HepG2 (cell line): ENCODE data around the gene PLCXD1. TPM values are rescaled to one million over a fixed set of nuclear protein-coding genes. Genes with fewer than 3 reads are reported as not detected.

ENCODE experiments used
- ATF7 ChIP-seq, 2 experiments: fragments of 450-650 bp in 1 of 2; sonication (generic) in 1 of 2; formaldehyde crosslinking in 1 of 2; IDR thresholded peaks; 2 replicates each; pipeline versions ENCODE4 v1.4.0 to v1.6.1; 2016 to 2020; ENCODE audit warnings: antibody characterized with exemption in 1 of 2, mild to moderate bottlenecking in 1 of 2, missing genetic modification reagents in 1 of 2
- HOXA9 ChIP-seq: sonication (generic); formaldehyde crosslinking; IDR thresholded peaks from 2 replicates; pipeline ENCODE4 v1.8.1; 2022; ENCODE audit warnings: missing genetic modification reagents, mild to moderate bottlenecking, moderate library complexity, borderline replicate concordance
- IRF2 ChIP-seq: IDR thresholded peaks from 2 replicates; pipeline ENCODE4 v1.6.1; 2018; ENCODE audit warnings: missing genetic modification reagents, missing compliant biosample characterization
- KDM4B ChIP-seq: sonication (generic); formaldehyde crosslinking; IDR thresholded peaks from 2 replicates; pipeline ENCODE4 v1.4.0; 2020; ENCODE audit warnings: missing genetic modification reagents
- MEIS2 ChIP-seq: sonication (generic); formaldehyde crosslinking; IDR thresholded peaks from 2 replicates; pipeline ENCODE4 v1.9.0; 2021; ENCODE audit warnings: mild to moderate bottlenecking, missing genetic modification reagents
- NFYB ChIP-seq: sonication (generic); formaldehyde crosslinking; IDR thresholded peaks from 2 replicates; pipeline ENCODE4 v1.4.0; 2020; ENCODE audit warnings: missing genetic modification reagents
- NONO ChIP-seq, 2 experiments: fragments of 450-650 bp in 1 of 2; sonication (generic) in 1 of 2; formaldehyde crosslinking in 1 of 2; IDR thresholded peaks in 1 of 2; conservative IDR thresholded peaks in 1 of 2; 2 replicates each; pipeline versions ENCODE4 v1.6.1 to v1.8.0; 2017 to 2022; ENCODE audit warnings: mild to moderate bottlenecking in 1 of 2, missing genetic modification reagents in 1 of 2, moderate library complexity in 1 of 2
- PHF5A ChIP-seq: IDR thresholded peaks from one replicate; pipeline ENCODE4 v1.6.1; 2018; ENCODE audit warnings: low read depth, missing genetic modification reagents; ENCODE audit not compliant: unreplicated experiment
- SAP130 ChIP-seq: IDR thresholded peaks from 2 replicates; pipeline ENCODE4 v1.6.1; 2016; ENCODE audit warnings: low read depth
- ZC3H13 ChIP-seq: sonication (generic); formaldehyde crosslinking; IDR thresholded peaks from 2 replicates; pipeline ENCODE4 v1.8.1; 2023; ENCODE audit warnings: mild to moderate bottlenecking, missing genetic modification reagents, moderate library complexity
- ZFX ChIP-seq: sonication (generic); formaldehyde crosslinking; IDR thresholded peaks from 2 replicates; pipeline ENCODE4 v1.4.0; 2020; ENCODE audit warnings: mild to moderate bottlenecking, low read depth, missing genetic modification reagents, moderate library complexity
- ZNF451 ChIP-seq: sonication (generic); formaldehyde crosslinking; IDR thresholded peaks from 2 replicates; pipeline ENCODE4 v1.5.0; 2020; ENCODE audit warnings: mild to moderate bottlenecking, missing genetic modification reagents
- ZNF605 ChIP-seq: sonication (generic); formaldehyde crosslinking; IDR thresholded peaks from 2 replicates; pipeline ENCODE4 v1.8.0; 2022; ENCODE audit warnings: mild to moderate bottlenecking, missing genetic modification reagents
- ZNF607 ChIP-seq: sonication (generic); formaldehyde crosslinking; IDR thresholded peaks from 2 replicates; pipeline ENCODE4 v1.5.1; 2020; ENCODE audit warnings: missing genetic modification reagents, mild to moderate bottlenecking, borderline replicate concordance
- ZNF841 ChIP-seq: sonication (generic); formaldehyde crosslinking; IDR thresholded peaks from 2 replicates; pipeline ENCODE4 v1.8.1; 2023; ENCODE audit warnings: missing genetic modification reagents, borderline replicate concordance
- polyA plus RNA-seq, 8 experiments: library from polyadenylated mRNA; depleted of rRNA in 3 of 8; stranded (reverse) in 7 of 8; unstranded in 1 of 8; fragments of >200 nt; fragmentation: Illumina TruSeq in 4 of 8; extraction: Trizol in 4 of 8; gene quantifications; 2 replicates each; pipeline versions ENCODE4 v1.2.1 to v1.2.3, GENCODE V29; 2011 to 2016; ENCODE audit warnings: low read depth in 4 of 8, missing spikeins in 1 of 8, mixed read lengths in 1 of 8; ENCODE audit not compliant: insufficient read depth in 1 of 8
- total RNA-seq, 5 experiments: library from RNA; depleted of rRNA; stranded (reverse); fragments of >200 nt; fragmentation: Illumina TruSeq; extraction: Trizol; gene quantifications; 2 replicates each; pipeline ENCODE4 v1.2.3, GENCODE V29; 2016; ENCODE audit warnings: low read depth in 1 of 5
- TF ChIP-seq, protein P1 (sequence below): sonication (generic); formaldehyde crosslinking; IDR thresholded peaks from 2 replicates; pipeline ENCODE4 v1.4.0; 2020; ENCODE audit warnings: missing genetic modification reagents, borderline replicate concordance
- TF ChIP-seq, protein P2 (sequence below): IDR thresholded peaks from 2 replicates; pipeline ENCODE4 v1.4.0; 2020; ENCODE audit warnings: mild to moderate bottlenecking, missing genetic modification reagents
- TF ChIP-seq, protein P3 (sequence below): sonication (generic); formaldehyde crosslinking; IDR thresholded peaks from 2 replicates; pipeline ENCODE4 v1.4.0; 2020; ENCODE audit warnings: missing genetic modification reagents
- TF ChIP-seq, protein P4 (sequence below): sonication (generic); formaldehyde crosslinking; IDR thresholded peaks from 2 replicates; pipeline ENCODE4 v1.5.0; 2020; ENCODE audit warnings: mild to moderate bottlenecking, missing genetic modification reagents, moderate library complexity

The PLCXD1 gene
- total and polyA plus RNA-seq, 2 of the 13 experiments (the other 11 are each of a cell fraction or from before 2014, with no cell fraction given) = 87.7 to 153 TPM

DNA sequence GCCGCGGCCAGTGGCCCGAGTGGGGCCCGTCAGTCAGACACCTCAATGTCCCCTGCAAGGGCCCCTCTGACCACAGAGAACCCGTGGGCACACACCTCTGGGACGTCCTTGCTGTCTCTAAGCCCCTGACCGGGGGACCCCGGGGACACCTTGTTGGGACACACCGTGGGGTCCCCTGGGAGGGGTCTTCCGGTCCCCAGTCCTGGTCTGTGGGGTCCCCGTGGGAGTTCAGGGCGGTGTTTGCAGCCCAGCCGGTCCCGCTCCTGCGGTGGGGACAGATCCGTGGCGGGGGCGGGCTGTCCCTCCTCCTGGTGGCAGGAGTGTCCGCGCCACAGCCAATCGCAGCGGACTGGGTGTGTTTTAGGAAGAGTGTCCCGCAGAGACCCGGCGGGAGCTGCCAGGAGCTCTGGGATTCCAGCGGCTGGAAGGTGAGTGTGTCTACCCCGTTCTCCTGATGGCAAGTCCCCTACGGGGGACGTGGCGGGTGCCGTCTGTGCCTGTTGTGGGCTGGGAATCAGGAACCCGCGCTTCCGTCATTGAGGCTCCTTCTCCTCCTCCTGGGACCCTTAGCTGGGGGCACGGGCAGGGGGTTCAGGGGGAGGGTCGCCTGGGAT, 5.1 kb upstream of the PLCXD1 start (continued):
- TF ChIP-seq, protein P1, sequence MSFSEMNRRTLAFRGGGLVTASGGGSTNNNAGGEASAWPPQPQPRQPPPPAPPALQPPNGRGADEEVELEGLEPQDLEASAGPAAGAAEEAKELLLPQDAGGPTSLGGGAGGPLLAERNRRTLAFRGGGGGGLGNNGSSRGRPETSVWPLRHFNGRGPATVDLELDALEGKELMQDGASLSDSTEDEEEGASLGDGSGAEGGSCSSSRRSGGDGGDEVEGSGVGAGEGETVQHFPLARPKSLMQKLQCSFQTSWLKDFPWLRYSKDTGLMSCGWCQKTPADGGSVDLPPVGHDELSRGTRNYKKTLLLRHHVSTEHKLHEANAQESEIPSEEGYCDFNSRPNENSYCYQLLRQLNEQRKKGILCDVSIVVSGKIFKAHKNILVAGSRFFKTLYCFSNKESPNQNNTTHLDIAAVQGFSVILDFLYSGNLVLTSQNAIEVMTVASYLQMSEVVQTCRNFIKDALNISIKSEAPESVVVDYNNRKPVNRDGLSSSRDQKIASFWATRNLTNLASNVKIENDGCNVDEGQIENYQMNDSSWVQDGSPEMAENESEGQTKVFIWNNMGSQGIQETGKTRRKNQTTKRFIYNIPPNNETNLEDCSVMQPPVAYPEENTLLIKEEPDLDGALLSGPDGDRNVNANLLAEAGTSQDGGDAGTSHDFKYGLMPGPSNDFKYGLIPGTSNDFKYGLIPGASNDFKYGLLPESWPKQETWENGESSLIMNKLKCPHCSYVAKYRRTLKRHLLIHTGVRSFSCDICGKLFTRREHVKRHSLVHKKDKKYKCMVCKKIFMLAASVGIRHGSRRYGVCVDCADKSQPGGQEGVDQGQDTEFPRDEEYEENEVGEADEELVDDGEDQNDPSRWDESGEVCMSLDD (CRISPR knock-in tag) = peak; percentile 27; the same call in 1 of the 2 replicates
- TF ChIP-seq, protein P2, sequence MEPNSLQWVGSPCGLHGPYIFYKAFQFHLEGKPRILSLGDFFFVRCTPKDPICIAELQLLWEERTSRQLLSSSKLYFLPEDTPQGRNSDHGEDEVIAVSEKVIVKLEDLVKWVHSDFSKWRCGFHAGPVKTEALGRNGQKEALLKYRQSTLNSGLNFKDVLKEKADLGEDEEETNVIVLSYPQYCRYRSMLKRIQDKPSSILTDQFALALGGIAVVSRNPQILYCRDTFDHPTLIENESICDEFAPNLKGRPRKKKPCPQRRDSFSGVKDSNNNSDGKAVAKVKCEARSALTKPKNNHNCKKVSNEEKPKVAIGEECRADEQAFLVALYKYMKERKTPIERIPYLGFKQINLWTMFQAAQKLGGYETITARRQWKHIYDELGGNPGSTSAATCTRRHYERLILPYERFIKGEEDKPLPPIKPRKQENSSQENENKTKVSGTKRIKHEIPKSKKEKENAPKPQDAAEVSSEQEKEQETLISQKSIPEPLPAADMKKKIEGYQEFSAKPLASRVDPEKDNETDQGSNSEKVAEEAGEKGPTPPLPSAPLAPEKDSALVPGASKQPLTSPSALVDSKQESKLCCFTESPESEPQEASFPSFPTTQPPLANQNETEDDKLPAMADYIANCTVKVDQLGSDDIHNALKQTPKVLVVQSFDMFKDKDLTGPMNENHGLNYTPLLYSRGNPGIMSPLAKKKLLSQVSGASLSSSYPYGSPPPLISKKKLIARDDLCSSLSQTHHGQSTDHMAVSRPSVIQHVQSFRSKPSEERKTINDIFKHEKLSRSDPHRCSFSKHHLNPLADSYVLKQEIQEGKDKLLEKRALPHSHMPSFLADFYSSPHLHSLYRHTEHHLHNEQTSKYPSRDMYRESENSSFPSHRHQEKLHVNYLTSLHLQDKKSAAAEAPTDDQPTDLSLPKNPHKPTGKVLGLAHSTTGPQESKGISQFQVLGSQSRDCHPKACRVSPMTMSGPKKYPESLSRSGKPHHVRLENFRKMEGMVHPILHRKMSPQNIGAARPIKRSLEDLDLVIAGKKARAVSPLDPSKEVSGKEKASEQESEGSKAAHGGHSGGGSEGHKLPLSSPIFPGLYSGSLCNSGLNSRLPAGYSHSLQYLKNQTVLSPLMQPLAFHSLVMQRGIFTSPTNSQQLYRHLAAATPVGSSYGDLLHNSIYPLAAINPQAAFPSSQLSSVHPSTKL (CRISPR knock-in tag) = peak; percentile 7
- TF ChIP-seq, protein P3, sequence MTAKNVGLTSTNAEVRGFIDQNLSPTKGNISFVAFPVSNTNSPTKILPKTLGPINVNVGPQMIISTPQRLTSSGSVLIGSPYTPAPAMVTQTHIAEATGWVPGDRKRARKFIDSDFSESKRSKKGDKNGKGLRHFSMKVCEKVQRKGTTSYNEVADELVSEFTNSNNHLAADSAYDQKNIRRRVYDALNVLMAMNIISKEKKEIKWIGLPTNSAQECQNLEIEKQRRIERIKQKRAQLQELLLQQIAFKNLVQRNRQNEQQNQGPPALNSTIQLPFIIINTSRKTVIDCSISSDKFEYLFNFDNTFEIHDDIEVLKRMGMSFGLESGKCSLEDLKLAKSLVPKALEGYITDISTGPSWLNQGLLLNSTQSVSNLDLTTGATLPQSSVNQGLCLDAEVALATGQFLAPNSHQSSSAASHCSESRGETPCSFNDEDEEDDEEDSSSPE (CRISPR knock-in tag) = peak; percentile 42; the same call in 1 of the 2 replicates
- TF ChIP-seq HOXA9 (CRISPR knock-in tag) = 0 out of 2 replicates have a peak, but pooled peaks have one; percentile 30
- no peak for TF ChIP-seq ATF7 (IDR thresholded peaks at IDR 0.05)
- TF ChIP-seq ATF7 (CRISPR knock-in tag; IDR thresholded peaks at IDR 0.05) = no peak; the same call in 1 of the 2 replicates
- peak; percentile 38; the same call in 1 of the 2 replicates for TF ChIP-seq KDM4B (CRISPR knock-in tag)
- TF ChIP-seq ZNF605 (CRISPR knock-in tag) = 0 out of 2 replicates have a peak, but pooled peaks have one; percentile 10
- TF ChIP-seq PHF5A (CRISPR knock-in tag) = no peak
- TF ChIP-seq, protein P4, sequence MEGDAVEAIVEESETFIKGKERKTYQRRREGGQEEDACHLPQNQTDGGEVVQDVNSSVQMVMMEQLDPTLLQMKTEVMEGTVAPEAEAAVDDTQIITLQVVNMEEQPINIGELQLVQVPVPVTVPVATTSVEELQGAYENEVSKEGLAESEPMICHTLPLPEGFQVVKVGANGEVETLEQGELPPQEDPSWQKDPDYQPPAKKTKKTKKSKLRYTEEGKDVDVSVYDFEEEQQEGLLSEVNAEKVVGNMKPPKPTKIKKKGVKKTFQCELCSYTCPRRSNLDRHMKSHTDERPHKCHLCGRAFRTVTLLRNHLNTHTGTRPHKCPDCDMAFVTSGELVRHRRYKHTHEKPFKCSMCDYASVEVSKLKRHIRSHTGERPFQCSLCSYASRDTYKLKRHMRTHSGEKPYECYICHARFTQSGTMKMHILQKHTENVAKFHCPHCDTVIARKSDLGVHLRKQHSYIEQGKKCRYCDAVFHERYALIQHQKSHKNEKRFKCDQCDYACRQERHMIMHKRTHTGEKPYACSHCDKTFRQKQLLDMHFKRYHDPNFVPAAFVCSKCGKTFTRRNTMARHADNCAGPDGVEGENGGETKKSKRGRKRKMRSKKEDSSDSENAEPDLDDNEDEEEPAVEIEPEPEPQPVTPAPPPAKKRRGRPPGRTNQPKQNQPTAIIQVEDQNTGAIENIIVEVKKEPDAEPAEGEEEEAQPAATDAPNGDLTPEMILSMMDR (CRISPR knock-in tag) = peak; percentile 15; the same call in 1 of the 2 replicates
- peak; percentile 42; the same call in 1 of the 2 replicates for TF ChIP-seq MEIS2 (CRISPR knock-in tag)
- TF ChIP-seq ZNF841 (CRISPR knock-in tag) = no peak
- peak; percentile 45; the same call in 1 of the 2 replicates for TF ChIP-seq ZC3H13 (CRISPR knock-in tag)
- TF ChIP-seq NFYB = peak; percentile 88
- no peak for TF ChIP-seq NONO (IDR thresholded peaks at IDR 0.05)
- peak; percentile 51 for TF ChIP-seq NONO (CRISPR knock-in tag; conservative IDR thresholded peaks at IDR 0.05)
- TF ChIP-seq ZFX (CRISPR knock-in tag) = no peak; the same call in 1 of the 2 replicates
- TF ChIP-seq ZNF607 = 0 out of 2 replicates have a peak, but pooled peaks have one; percentile 42
- peak; percentile 57; the same call in 1 of the 2 replicates for TF ChIP-seq IRF2 (CRISPR knock-in tag)
- TF ChIP-seq ZNF451 (CRISPR knock-in tag) = 0 out of 2 replicates have a peak, but pooled peaks have one; percentile 58
- peak; percentile 87 for TF ChIP-seq SAP130 (CRISPR knock-in tag)
